Measurements from ENCODE around the gene SMYD3. TPM values are rescaled to one million over a fixed set of nuclear protein-coding genes. Genes with fewer than 3 reads are reported as not detected.

Gene SMYD3
- total and polyA plus RNA-seq, 2 donors (not counting 3 experiments of a cell fraction or from before 2014, with no cell fraction given) = 16.0 to 32.1 TPM

- Histone ChIP-seq H3K36me3 (ENCODE audit: control insufficient read depth in 2 of 2, extremely low read depth in 1 of 2, insufficient read depth in 2 of 2, low read length in 2 of 2) (no peaks in the 10 kb centered on the region), H3K27me3 (ENCODE audit: control insufficient read depth in 2 of 2, insufficient read depth in 2 of 2, low read length in 2 of 2) (no peaks in the 10 kb centered on the region), H2AFZ (ENCODE audit: low read depth, low read length) (no peak overlapping the region), H3K4me1 (ENCODE audit: control insufficient read depth, extremely low read depth, insufficient read depth, low read length) (no peaks in the 10 kb centered on the region), H3K79me2 (ENCODE audit: control insufficient read depth, insufficient read depth, low read length) (no peaks in the 10 kb centered on the region), H4K20me1 (replicated peaks; ENCODE audit: control insufficient read depth, extremely low read depth, insufficient read depth, low read length) (no peaks in the 10 kb centered on the region), H3K9me1 (replicated peaks; ENCODE audit: control insufficient read depth, extremely low read depth, insufficient read depth, low read length) (no peaks in the 10 kb centered on the region), H3K4me3 (replicated peaks in 1 of 3; ENCODE audit: insufficient read depth in 1 of 3, low read depth in 1 of 3, low read length in 3 of 3) (no peak overlapping the region), H3K4me2 (ENCODE audit: insufficient read depth, low read length) (no peak overlapping the region), H3K9me3 (replicated peaks; ENCODE audit: control insufficient read depth, insufficient read depth, low read length) (no peaks in the 10 kb centered on the region), H3K27ac (ENCODE audit: insufficient read depth, low read depth, low read length) (no peak overlapping the region), H3K9ac (replicated peaks; ENCODE audit: extremely low read depth, insufficient read depth, low read length) (no peak overlapping the region)
- ChIA-PET CTCF (no interaction called here), POLR2A (no interaction called here)
- DNase-seq (ENCODE audit: low read depth, low spot score) = no peak
- intact Hi-C loops (cut with micrococcal nuclease) = no loop called here
- BruUV-seq (replicated peaks) = no TSS peak
- no peak for FAIRE-seq
- dilution Hi-C loops (cut with MboI; ENCODE audit: extremely low pct_ligation_motif_present, low sequenced_read_pairs) = no loop called here
- TF ChIP-seq MYC (IDR thresholded peaks at IDR 0.05; ENCODE audit: low read depth, low read length) = no peak
- no peak for TF ChIP-seq POLR2AphosphoS5 (IDR thresholded peaks at IDR 0.05; ENCODE audit: insufficient read depth, low read depth, low read length)
- no peak for TF ChIP-seq POLR2A (IDR thresholded peaks at IDR 0.05; ENCODE audit: low read depth, low read length)
- TF ChIP-seq GATA2 (IDR thresholded peaks at IDR 0.05; ENCODE audit: insufficient read depth, insufficient read length, low read depth, low read length) = no peak
- no peak for TF ChIP-seq EZH2 (IDR thresholded peaks at IDR 0.05; ENCODE audit: borderline replicate concordance, low read depth, low read length, severe bottlenecking)
- TF ChIP-seq, protein P1, sequence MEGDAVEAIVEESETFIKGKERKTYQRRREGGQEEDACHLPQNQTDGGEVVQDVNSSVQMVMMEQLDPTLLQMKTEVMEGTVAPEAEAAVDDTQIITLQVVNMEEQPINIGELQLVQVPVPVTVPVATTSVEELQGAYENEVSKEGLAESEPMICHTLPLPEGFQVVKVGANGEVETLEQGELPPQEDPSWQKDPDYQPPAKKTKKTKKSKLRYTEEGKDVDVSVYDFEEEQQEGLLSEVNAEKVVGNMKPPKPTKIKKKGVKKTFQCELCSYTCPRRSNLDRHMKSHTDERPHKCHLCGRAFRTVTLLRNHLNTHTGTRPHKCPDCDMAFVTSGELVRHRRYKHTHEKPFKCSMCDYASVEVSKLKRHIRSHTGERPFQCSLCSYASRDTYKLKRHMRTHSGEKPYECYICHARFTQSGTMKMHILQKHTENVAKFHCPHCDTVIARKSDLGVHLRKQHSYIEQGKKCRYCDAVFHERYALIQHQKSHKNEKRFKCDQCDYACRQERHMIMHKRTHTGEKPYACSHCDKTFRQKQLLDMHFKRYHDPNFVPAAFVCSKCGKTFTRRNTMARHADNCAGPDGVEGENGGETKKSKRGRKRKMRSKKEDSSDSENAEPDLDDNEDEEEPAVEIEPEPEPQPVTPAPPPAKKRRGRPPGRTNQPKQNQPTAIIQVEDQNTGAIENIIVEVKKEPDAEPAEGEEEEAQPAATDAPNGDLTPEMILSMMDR (IDR thresholded peaks at IDR 0.05; ENCODE audit: extremely low read depth in 1 of 2, insufficient read depth in 1 of 2, low read depth in 1 of 2, low read length in 2 of 2) = no peak
- TF ChIP-seq FOS (IDR thresholded peaks at IDR 0.05; ENCODE audit: borderline replicate concordance, insufficient read depth, low read length) = no peak
- TF ChIP-seq MAX (IDR thresholded peaks at IDR 0.05; ENCODE audit: insufficient read depth, insufficient read length) = no peak
- TF ChIP-seq JUN (IDR thresholded peaks at IDR 0.05; ENCODE audit: borderline replicate concordance, insufficient read depth, insufficient read length, low read depth) = no peak
Measured at GRCh38 chr1:245829194-245829593, 677.9 kb downstream of the SMYD3 start.
